Uterus (tissue), 4 donors: ENCODE data around the gene SERTAD1. TPM values are rescaled to one million over a fixed set of nuclear protein-coding genes. Genes with fewer than 3 reads are reported as not detected.

Source experiments
- DNase-seq, 2 donors: peaks; one replicate each; pipeline ENCODE4 v3.0.0-alpha.2; 2019 to 2020
- H3K27ac ChIP-seq, 2 donors: fragments of 200-600 bp; sonication (generic); 1 replicate in 1 of 2; 2 replicates in 1 of 2; pipeline ENCODE4 v1.5.1; 2016 to 2018
- H3K27me3 ChIP-seq, 2 donors: fragments of 200-600 bp; sonication (generic); one replicate each; pipeline ENCODE4 v1.5.1; 2018 to 2019; ENCODE audit warnings: control low read depth in 1 of 2
- H3K36me3 ChIP-seq, 2 donors: fragments of 200-600 bp; sonication (generic); one replicate each; pipeline ENCODE4 v1.5.1; 2019; ENCODE audit warnings: control low read depth in 1 of 2
- H3K4me1 ChIP-seq, 2 donors: fragments of 200-600 bp; sonication (generic); one replicate each; pipeline ENCODE4 v1.5.1; 2018 to 2019; ENCODE audit warnings: control low read depth in 1 of 2
- H3K4me3 ChIP-seq, 2 donors: fragments of 200-600 bp; sonication (generic); 1 replicate in 1 of 2; 2 replicates in 1 of 2; pipeline ENCODE4 v1.5.1; 2018 to 2019; ENCODE audit warnings: mild to moderate bottlenecking in 1 of 2
- H3K9me3 ChIP-seq, 2 donors: fragments of 200-600 bp; sonication (generic); one replicate each; pipeline ENCODE4 v1.5.1; 2019; ENCODE audit warnings: control low read depth in 1 of 2
- CTCF ChIP-seq, 4 experiments: fragments of 200-600 bp in 2 of 4; fragments of 450-650 bp in 2 of 4; sonication (generic) in 2 of 4; IDR thresholded peaks; one replicate each; pipeline ENCODE4 v1.5.1; 2016 to 2019; ENCODE audit warnings: antibody characterized with exemption in 4 of 4, mild to moderate bottlenecking in 2 of 4, moderate library complexity in 1 of 4
- POLR2A ChIP-seq, 2 donors: fragments of 450-650 bp; IDR thresholded peaks; one replicate each; pipeline ENCODE4 v1.6.1; 2016; ENCODE audit warnings: antibody characterized with exemption in 2 of 2, mild to moderate bottlenecking in 1 of 2, moderate library complexity in 1 of 2
- intact Hi-C: fragments of 100-400 bp; cut with DNase I; formaldehyde crosslinking; loops from one replicate; pipeline ENCODE4 v1.15.1; 2023; ENCODE audit warnings: low total_unique reads
- total RNA-seq, 4 donors: library from RNA; depleted of rRNA in 3 of 4; stranded (reverse); fragments of >200 nt in 3 of 4; gene quantifications; one replicate each; pipeline versions ENCODE4 v1.1.0 to v1.2.4, GENCODE V29; 2014 to 2023
- donor health status: DM: yes; HTN: yes; CAD: no.

The SERTAD1 gene
- total RNA-seq, 4 donors from 2014 or later, result 3.1 to 18.4 (median 15.8) TPM

GRCh38 chr19:40418040-40418439 lies 7.8 kb downstream of the SERTAD1 start:
- TF ChIP-seq CTCF (IDR thresholded peaks at IDR 0.05) (no peak), POLR2A (IDR thresholded peaks at IDR 0.05) (no peak)
- no peaks in the 10 kb centered on the region for H3K9me3 ChIP-seq
- H3K36me3 ChIP-seq, result no peaks in the 10 kb centered on the region
- no peaks in the 10 kb centered on the region for H3K27me3 ChIP-seq
- H3K4me3 ChIP-seq, result no peak overlapping the region
- intact Hi-C loops, result no loop called here
- no peak for DNase-seq
- H3K4me1 ChIP-seq, result peaks cover 0 to 17% of the 10 kb centered on the region in 2 donors
- peak overlapping the region; percentile 72 to 79 for H3K27ac ChIP-seq

- H3K27me3 ChIP-seq, result no peaks in the 10 kb centered on the region
- no peak overlapping the region for H3K4me3 ChIP-seq
- intact Hi-C loops, result no loop called here
- no peak for TF ChIP-seq CTCF (IDR thresholded peaks at IDR 0.05)
- TF ChIP-seq POLR2A (IDR thresholded peaks at IDR 0.05), result no peak
- H3K27ac ChIP-seq, result peak overlapping the region; percentile 72 to 79
- H3K36me3 ChIP-seq, result no peaks in the 10 kb centered on the region
- no peaks in the 10 kb centered on the region for H3K9me3 ChIP-seq
- peaks cover 0 to 13% of the 10 kb centered on the region in 2 donors for H3K4me1 ChIP-seq
- DNase-seq, result no peak
These were observed 8.2 kb downstream of the SERTAD1 start for GRCh38 chr19:40417643-40417981.

DNA sequence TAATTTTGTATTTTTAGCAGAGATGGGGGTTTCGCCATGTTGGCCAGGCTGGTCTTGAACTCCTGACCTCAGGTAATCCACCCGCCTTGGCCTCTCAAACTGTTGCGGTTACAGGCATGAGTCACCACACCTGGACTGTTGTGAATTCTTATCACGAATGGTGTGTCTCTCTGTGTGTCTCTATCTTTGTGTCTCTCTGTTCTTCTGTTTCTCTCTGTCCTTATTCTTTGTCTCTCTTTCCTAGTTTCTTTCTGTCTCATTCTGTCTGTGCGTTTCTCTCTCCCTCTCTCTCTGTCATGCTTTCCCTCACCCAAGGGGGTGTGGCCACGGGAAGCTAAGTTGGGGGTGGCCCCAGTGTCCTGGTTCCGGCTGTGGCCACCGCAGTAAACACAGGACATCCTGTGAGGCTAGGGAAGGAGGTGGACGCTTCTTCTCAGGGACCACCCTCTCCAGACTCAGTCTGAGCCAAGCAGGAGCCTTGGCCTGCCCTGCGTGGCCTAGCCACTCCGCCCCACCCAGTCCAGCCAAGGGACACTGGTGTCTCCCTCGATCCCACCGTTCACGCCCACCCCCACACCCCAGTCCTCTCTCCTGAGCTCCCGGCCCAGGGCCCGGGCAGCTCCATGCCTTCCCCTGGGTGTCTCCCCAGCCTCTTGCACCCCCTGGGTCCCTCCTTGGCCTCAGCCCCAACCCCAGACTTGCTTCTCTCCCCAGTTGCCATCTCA lies 8.7 kb downstream of the SERTAD1 start:
- no peak for TF ChIP-seq CTCF (IDR thresholded peaks at IDR 0.05)
- TF ChIP-seq POLR2A (IDR thresholded peaks at IDR 0.05), result peak in 1 of 2 donors; percentile 36
- intact Hi-C loops, result no loop called here
- no peaks in the 10 kb centered on the region for H3K9me3 ChIP-seq
- peak overlapping the region; percentile 72 to 79 for H3K27ac ChIP-seq
- H3K36me3 ChIP-seq, result no peaks in the 10 kb centered on the region
- H3K4me1 ChIP-seq, result peaks cover 0 to 7% of the 10 kb centered on the region in 2 donors
- DNase-seq, result no peak
- H3K4me3 ChIP-seq, result no peak overlapping the region
- H3K27me3 ChIP-seq, result no peaks in the 10 kb centered on the region

DNA sequence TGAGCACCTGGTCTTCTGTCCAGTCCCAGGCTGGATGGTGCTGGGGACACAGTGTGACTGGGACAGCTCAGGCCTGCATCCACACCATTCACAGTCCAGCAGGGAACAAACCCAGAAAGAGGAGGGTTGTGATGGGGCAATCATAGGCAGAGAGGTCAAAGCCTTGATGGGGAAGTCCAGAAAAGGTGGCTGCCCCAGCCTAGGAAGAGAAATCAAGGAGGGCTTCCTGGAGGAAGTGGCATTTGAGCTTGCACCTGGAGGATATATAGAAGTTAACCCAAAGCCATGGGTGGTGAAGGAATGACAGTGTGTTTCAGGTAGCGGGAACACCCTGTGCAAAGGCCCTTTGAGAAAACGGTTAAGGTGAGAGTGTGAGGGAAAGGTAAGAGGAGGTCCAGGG lies 10.0 kb downstream of the SERTAD1 start:
- Histone ChIP-seq H3K36me3 (no peaks in the 10 kb centered on the region), H3K4me3 (no peak overlapping the region), H3K9me3 (no peaks in the 10 kb centered on the region), H3K4me1 (no peaks in the 10 kb centered on the region), H3K27ac (no peak overlapping the region), H3K27me3 (no peaks in the 10 kb centered on the region)
- DNase-seq, result no peak
- intact Hi-C loops, result no loop called here
- TF ChIP-seq CTCF (IDR thresholded peaks at IDR 0.05) (no peak), POLR2A (IDR thresholded peaks at IDR 0.05) (no peak)

GRCh38 chr19:40414542-40415535 lies 11.0 kb downstream of the SERTAD1 start:
- H3K36me3 ChIP-seq, result no peaks in the 10 kb centered on the region
- intact Hi-C loops, result no loop called here
- H3K4me3 ChIP-seq, result no peak overlapping the region
- TF ChIP-seq CTCF (IDR thresholded peaks at IDR 0.05), result no peak
- TF ChIP-seq POLR2A (IDR thresholded peaks at IDR 0.05), result no peak
- no peaks in the 10 kb centered on the region for H3K4me1 ChIP-seq
- no peak overlapping the region for H3K27ac ChIP-seq
- H3K27me3 ChIP-seq, result no peaks in the 10 kb centered on the region
- H3K9me3 ChIP-seq, result no peaks in the 10 kb centered on the region
- no peak for DNase-seq
